ENCODE measurements around the gene AMPD2.

GRCh38 chr1:109620401-109620791 is 759 bp downstream of the AMPD2 start:
- TF ChIP-seq CTCF (IDR thresholded peaks at IDR 0.05): no peak
- no peak for TF ChIP-seq EZH2 (IDR thresholded peaks at IDR 0.05)
- TF ChIP-seq EZH2phosphoT487 (IDR thresholded peaks at IDR 0.05): no peak

All from neural progenitor cell (in vitro differentiated cells).